ENCODE measurements around the gene PTPRD.

The PTPRD gene

DNA sequence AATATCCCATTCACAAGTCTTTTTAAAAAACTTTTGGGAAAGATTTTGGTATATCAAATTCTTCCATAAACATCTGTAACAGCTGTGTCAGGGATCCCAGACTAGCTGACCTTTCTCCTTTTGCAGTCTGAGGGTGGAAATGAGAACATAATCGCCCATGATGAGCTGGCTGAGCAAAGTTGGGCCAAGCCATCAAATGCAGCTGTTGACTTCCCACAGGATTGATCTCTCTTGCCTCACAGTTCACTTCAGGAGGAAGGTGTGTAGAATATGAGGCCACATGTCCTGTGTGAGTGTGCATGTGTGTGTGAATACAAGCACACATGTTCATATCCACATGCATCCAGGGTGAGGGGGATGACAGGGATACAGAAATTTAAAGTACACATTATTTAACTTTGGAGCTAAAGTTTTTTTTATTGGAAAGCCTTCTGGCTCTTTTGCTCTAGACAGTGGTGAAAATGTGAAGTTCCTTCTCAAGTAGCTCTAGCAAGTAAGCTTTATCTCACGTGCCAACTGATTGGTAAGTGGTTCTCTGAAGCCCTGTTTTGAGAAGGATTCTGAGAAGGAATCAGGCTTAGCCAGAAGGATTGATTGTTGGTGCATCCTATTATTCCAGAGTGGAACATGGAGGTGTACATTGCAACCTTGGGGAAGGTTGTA lies 2344.5 kb downstream of the PTPRD start:
- TF ChIP-seq ZNF274 (IDR thresholded peaks at IDR 0.05; ENCODE audit: low read depth, low read length), result no peak
- H3K4me3 ChIP-seq (ENCODE audit: low read length), result no peak overlapping the region

DNA sequence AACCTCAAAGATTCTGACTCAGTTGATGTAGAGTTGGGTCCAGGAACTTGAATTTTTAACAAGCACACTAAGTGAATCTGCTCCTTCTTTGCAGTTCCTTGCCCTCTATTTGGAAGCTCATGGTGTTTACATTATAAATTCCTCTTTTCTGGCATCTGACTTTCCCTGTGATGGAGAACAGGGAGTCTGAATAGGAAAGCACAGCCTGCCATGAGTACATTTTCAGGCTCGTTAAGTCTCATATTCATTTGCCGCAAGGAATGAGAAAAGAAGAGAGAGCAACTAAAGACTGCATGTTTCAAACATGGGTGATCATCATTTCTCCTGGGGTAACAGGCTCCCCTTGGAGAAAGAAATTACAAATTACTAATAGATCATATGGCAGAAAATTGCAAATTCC lies 2345.2 kb downstream of the PTPRD start:
- H3K4me3 ChIP-seq (ENCODE audit: low read length), result no peak overlapping the region
- TF ChIP-seq ZNF274 (IDR thresholded peaks at IDR 0.05; ENCODE audit: low read depth, low read length), result no peak

DNA sequence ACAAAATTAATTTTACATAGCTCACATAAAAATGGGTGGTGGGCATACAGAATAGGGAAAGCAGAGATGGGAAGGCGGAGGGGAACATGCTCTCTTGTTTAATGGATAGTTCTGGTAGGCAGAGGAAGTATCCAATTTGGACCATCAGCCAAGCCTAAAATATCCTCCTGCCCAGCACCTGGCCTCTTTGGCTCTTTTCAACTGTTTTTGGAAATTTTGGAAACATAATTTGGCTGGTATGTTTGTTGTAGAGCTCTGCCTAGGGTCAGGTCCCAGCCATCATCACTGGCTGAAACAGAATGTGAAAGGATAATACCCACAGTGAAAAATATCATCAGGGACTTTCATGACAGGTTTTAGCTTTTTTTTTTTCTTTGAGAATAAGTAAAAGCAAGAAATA lies 2345.9 kb downstream of the PTPRD start:
- TF ChIP-seq ZNF274 (IDR thresholded peaks at IDR 0.05; ENCODE audit: low read depth, low read length), result no peak
- H3K4me3 ChIP-seq (ENCODE audit: low read length), result no peak overlapping the region

DNA sequence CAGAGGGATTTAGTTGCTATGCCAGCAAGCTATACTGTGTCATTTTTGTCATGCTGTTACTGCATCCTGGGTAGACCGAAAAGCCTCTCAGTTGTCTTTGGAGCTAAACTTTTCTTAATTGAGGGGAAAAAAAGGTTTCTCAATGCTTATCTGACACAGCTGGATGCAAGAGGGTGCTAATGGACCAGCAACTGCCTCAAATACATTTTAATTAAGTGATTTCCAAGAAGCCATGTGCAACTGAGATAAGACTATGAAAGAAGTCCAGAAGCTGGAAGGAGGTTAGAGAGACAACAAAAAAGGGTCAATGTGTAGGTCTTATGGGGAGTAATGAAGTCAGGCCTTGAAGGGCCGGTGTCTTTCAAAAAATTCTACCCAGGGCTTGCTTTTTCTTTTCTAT lies 2347.5 kb downstream of the PTPRD start:
- no peak for TF ChIP-seq ZNF274 (IDR thresholded peaks at IDR 0.05; ENCODE audit: low read depth, low read length)
- no peak overlapping the region for H3K4me3 ChIP-seq (ENCODE audit: low read length)

Data from GM08714 (cell line).